ENCODE results near the gene PCGF6.
"Not testable (repeated sequence)": the region's sequence is repeated elsewhere in the genome, so short reads cannot be mapped to it uniquely, and the experiment has no call there.

PCGF6 gene

DNA sequence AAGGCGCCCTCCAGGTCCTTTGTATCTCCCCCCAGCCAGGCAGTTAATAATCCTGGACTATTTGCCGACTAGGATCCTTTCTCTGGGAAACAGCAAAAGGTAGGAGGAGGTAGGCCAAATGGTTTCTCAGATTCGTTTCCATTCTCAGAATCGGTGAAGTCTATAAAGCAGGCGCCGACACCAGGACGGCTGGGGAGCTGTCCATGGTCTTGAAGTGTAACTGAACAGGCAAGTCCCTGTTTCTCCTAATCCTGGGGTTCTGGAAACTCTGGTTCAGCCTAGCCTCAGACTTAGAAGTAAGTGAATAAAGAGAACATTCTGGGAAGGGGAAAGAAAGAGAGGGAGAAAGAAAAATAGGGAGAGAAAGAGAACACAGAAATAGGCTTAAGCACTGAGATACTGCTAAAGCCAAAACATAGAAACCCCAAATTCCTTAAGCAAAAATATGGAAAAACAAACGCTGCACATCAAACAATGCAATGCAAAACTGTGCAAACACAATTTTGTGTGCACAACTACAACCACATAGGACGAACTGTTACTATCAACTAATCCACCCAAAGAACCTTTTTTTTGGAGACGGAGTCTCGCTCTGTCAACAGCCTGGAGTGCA is 85.1 kb downstream of the PCGF6 start:
- Histone ChIP-seq H3K4me1 (ENCODE audit: control insufficient read depth in 2 of 2, insufficient read depth in 2 of 2, low read length in 2 of 2) (no peaks in the 10 kb centered on the region), H3K27ac (ENCODE audit: low read depth in 2 of 2, low read length in 2 of 2) (no peak overlapping the region), H3K27me3 (ENCODE audit: control insufficient read depth in 2 of 2, insufficient read depth in 2 of 2, low read length in 2 of 2) (peaks cover 0 to 2% of the 10 kb centered on the region in 2 donors), H3K4me3 (ENCODE audit: low read length in 2 of 2) (no peak overlapping the region), H3K9ac (ENCODE audit: low read depth in 1 of 2, low read length in 2 of 2) (no peak overlapping the region), H3K36me3 (ENCODE audit: control insufficient read depth in 2 of 2, insufficient read depth in 2 of 2, low read length in 2 of 2) (no peaks in the 10 kb centered on the region), H3K9me3 (ENCODE audit: control insufficient read depth in 2 of 2, low read length in 2 of 2) (no peaks in the 10 kb centered on the region)

DNA sequence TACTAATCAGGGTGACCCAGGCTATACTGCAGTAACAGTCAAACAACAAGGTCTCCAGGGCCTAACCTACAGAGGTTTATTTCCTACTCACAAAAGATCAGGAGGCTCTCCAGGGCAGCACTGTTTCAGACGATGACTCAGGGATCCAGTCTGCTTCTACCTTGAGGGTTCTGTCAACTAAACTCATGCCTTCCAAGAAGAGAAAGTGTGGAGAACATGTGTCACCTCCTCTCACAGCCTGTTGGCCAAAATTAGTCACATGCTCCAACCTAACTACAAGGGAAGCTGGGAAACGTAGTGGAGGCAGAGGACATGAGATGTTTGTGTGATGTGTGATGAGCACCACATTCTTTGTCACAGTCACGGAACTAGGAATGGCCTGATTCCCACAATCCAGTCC is 88.7 kb downstream of the PCGF6 start:
- no peaks in the 10 kb centered on the region for H3K36me3 ChIP-seq (ENCODE audit: control insufficient read depth in 2 of 2, insufficient read depth in 2 of 2, low read length in 2 of 2)
- no peaks in the 10 kb centered on the region for H3K9me3 ChIP-seq (ENCODE audit: control insufficient read depth in 2 of 2, low read length in 2 of 2)
- H3K4me1 ChIP-seq (ENCODE audit: control insufficient read depth in 2 of 2, insufficient read depth in 2 of 2, low read length in 2 of 2) = no peaks in the 10 kb centered on the region
- no peak overlapping the region for H3K9ac ChIP-seq (ENCODE audit: low read depth in 1 of 2, low read length in 2 of 2)
- H3K4me3 ChIP-seq (ENCODE audit: low read length in 2 of 2) = no peak overlapping the region
- H3K27me3 ChIP-seq (ENCODE audit: control insufficient read depth in 2 of 2, insufficient read depth in 2 of 2, low read length in 2 of 2) = peaks cover 0 to 2% of the 10 kb centered on the region in 2 donors
- H3K27ac ChIP-seq (ENCODE audit: low read depth in 2 of 2, low read length in 2 of 2) = no peak overlapping the region

DNA sequence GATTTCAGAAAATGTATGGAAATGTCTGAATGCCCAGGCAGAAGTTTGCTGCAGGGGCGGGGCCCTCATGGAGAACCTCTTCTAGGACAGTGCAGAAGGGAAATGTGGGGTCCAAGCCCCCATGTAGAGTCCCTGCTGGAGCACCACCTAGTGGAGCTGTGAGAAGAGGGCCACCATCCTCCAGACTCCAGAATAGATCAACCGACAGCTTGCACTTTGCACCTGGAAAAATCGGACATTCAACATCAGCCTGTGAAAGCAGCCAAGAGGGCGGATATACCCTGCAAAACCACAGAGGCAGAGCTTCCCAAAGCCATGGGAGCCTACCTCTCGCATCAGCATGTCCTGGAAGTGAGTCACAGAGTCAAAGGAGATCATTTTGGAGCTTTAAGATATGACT is 91.0 kb downstream of the PCGF6 start:
- H3K27me3 ChIP-seq (ENCODE audit: control insufficient read depth in 2 of 2, insufficient read depth in 2 of 2, low read length in 2 of 2) = peaks cover 0 to 2% of the 10 kb centered on the region in 2 donors
- no peaks in the 10 kb centered on the region for H3K4me1 ChIP-seq (ENCODE audit: control insufficient read depth in 2 of 2, insufficient read depth in 2 of 2, low read length in 2 of 2)
- no peak overlapping the region for H3K4me3 ChIP-seq (ENCODE audit: low read length in 2 of 2)
- no peaks in the 10 kb centered on the region for H3K9me3 ChIP-seq (ENCODE audit: control insufficient read depth in 2 of 2, low read length in 2 of 2)
- no peaks in the 10 kb centered on the region for H3K36me3 ChIP-seq (ENCODE audit: control insufficient read depth in 2 of 2, insufficient read depth in 2 of 2, low read length in 2 of 2)
- H3K27ac ChIP-seq (ENCODE audit: low read depth in 2 of 2, low read length in 2 of 2) = no peak overlapping the region
- no peak overlapping the region for H3K9ac ChIP-seq (ENCODE audit: low read depth in 1 of 2, low read length in 2 of 2)

DNA sequence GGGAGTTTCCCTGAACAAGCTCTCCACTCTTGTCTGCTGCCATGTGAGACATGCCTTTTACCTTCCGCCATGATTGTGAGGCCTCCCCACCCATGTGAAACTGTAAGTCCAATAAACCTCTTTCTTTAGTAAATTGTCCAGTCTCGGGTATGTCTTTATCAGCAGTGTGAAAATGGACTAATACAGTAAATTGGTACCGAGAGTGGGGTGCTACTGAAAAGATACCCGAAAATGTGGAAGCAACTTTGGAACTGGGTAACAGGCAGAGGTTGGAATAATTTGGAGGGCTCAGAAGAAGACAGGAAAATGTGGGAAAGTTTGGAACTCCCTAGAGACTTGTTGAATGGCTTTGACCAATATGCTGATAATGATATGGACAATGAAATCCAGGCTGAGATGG is 92.0 kb downstream of the PCGF6 start:
- H3K27me3 ChIP-seq (ENCODE audit: control insufficient read depth in 2 of 2, insufficient read depth in 2 of 2, low read length in 2 of 2); H3K9me3 ChIP-seq (ENCODE audit: control insufficient read depth in 2 of 2, low read length in 2 of 2); H3K4me1 ChIP-seq (ENCODE audit: control insufficient read depth in 2 of 2, insufficient read depth in 2 of 2, low read length in 2 of 2); H3K4me3 ChIP-seq (ENCODE audit: low read length in 2 of 2); H3K9ac ChIP-seq (ENCODE audit: low read depth in 1 of 2, low read length in 2 of 2); H3K36me3 ChIP-seq (ENCODE audit: control insufficient read depth in 2 of 2, insufficient read depth in 2 of 2, low read length in 2 of 2); H3K27ac ChIP-seq (ENCODE audit: low read depth in 2 of 2, low read length in 2 of 2): not testable (repeated sequence)

DNA sequence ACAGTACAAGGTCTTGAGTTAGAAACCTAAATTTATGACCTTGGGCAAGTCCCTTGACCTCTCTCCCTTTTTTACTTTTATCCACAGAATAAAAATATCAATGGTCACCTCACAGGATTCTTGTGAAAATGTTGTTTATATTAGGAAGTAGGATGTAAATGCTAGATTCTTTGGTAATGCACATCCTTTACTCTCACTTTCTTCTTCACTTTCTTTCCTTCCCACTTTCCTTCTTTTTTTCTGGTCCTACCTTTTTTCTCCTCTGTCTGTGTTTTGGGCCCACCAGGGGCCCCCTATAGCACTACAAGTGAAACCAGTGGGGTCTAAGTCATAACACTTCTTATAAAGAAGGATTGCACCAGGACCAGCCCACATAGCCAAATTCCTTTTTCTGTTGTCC is 93.1 kb downstream of the PCGF6 start:
- H3K9me3 ChIP-seq (ENCODE audit: control insufficient read depth in 2 of 2, low read length in 2 of 2) = no peaks in the 10 kb centered on the region
- no peak overlapping the region for H3K27ac ChIP-seq (ENCODE audit: low read depth in 2 of 2, low read length in 2 of 2)
- peaks cover 0 to 2% of the 10 kb centered on the region in 2 donors for H3K27me3 ChIP-seq (ENCODE audit: control insufficient read depth in 2 of 2, insufficient read depth in 2 of 2, low read length in 2 of 2)
- H3K36me3 ChIP-seq (ENCODE audit: control insufficient read depth in 2 of 2, insufficient read depth in 2 of 2, low read length in 2 of 2) = no peaks in the 10 kb centered on the region
- no peak overlapping the region for H3K4me3 ChIP-seq (ENCODE audit: low read length in 2 of 2)
- no peaks in the 10 kb centered on the region for H3K4me1 ChIP-seq (ENCODE audit: control insufficient read depth in 2 of 2, insufficient read depth in 2 of 2, low read length in 2 of 2)
- H3K9ac ChIP-seq (ENCODE audit: low read depth in 1 of 2, low read length in 2 of 2) = no peak overlapping the region

DNA sequence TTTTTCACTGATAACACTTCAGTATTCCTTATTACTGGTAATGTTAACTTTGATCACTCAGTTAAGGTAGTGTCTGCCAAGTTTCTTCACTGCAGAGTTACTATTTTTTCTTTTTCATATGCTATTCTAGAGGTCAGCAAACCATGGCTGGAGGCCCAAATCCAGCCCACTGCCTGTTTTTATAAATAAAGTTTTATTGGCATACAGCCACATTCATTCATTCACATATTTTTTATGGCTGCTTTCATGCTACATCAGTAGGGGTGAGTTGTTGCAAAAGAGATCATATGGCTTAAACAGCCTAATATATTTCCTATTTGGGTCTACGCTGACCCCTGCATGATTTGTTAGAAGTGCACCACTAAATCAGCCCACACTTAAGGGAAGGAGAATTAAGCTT is 94.3 kb downstream of the PCGF6 start:
- Histone ChIP-seq H3K9ac (ENCODE audit: low read depth in 1 of 2, low read length in 2 of 2) (no peak overlapping the region), H3K4me1 (ENCODE audit: control insufficient read depth in 2 of 2, insufficient read depth in 2 of 2, low read length in 2 of 2) (no peaks in the 10 kb centered on the region), H3K27ac (ENCODE audit: low read depth in 2 of 2, low read length in 2 of 2) (no peak overlapping the region), H3K4me3 (ENCODE audit: low read length in 2 of 2) (no peak overlapping the region), H3K9me3 (ENCODE audit: control insufficient read depth in 2 of 2, low read length in 2 of 2) (no peaks in the 10 kb centered on the region), H3K36me3 (ENCODE audit: control insufficient read depth in 2 of 2, insufficient read depth in 2 of 2, low read length in 2 of 2) (no peaks in the 10 kb centered on the region), H3K27me3 (ENCODE audit: control insufficient read depth in 2 of 2, insufficient read depth in 2 of 2, low read length in 2 of 2) (no peaks in the 10 kb centered on the region)

DNA sequence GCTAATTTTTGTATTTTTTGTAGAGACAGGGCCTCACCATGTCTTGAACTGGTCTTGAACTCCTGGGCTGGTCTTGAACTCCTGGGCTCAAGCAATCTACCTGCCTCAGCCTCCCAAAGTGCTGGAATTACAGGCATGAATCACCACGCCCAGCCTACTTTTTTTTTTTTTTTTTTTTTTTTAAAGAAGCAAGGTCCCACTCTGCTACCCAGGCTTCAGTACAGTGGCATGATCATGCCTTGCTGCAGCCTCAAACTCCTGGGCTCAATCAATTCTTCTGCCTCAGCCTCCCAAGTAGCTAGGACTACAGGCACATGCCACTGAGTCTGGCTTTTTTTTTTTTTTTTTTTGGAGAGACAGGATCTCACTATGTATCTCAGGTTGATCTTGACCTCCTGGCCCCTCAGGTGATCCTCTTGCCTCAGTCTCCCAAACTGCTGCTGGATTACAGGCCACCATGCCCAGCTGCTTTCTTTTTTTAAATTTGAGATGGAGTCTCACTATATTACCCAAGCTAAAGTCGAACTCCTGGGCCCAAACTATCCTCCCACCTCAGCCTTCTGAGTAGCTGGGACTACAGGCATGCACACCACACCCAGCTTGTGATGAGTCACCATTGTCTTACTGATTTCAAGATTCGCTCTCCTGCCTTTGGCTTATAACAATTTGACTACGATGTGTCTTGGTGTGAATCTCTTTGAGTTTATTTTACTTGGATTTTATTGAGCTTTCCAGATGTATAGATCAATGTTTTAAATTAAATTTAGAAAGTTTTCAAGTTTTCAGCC is 96.2 kb downstream of the PCGF6 start:
- Histone ChIP-seq H3K4me3 (ENCODE audit: low read length in 2 of 2) (no peak overlapping the region), H3K4me1 (ENCODE audit: control insufficient read depth in 2 of 2, insufficient read depth in 2 of 2, low read length in 2 of 2) (no peaks in the 10 kb centered on the region), H3K27ac (ENCODE audit: low read depth in 2 of 2, low read length in 2 of 2) (no peak overlapping the region), H3K27me3 (ENCODE audit: control insufficient read depth in 2 of 2, insufficient read depth in 2 of 2, low read length in 2 of 2) (no peaks in the 10 kb centered on the region), H3K36me3 (ENCODE audit: control insufficient read depth in 2 of 2, insufficient read depth in 2 of 2, low read length in 2 of 2) (no peaks in the 10 kb centered on the region), H3K9me3 (ENCODE audit: control insufficient read depth in 2 of 2, low read length in 2 of 2) (no peaks in the 10 kb centered on the region), H3K9ac (ENCODE audit: low read depth in 1 of 2, low read length in 2 of 2) (no peak overlapping the region)

DNA sequence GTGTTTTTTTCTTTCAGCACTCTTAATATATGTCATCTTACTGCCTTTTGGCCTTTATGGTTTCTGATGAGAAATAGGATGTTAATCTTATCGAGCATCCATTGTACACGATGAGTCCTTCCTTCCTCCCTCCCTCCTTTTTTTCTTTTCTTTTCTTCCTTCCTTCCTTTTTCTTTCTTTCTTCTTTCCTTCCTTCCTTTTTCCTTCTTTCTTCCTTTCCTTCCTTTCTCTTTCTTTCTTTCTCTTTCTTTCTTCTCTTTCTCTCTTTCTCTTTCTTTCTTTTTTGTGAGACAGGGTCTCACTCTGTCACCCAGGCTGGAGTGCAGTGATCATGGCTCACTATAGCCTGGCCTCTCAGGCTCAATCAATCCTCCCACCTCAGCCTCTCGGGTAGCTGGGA is 96.8 kb downstream of the PCGF6 start:
- Histone ChIP-seq H3K36me3 (ENCODE audit: control insufficient read depth in 2 of 2, insufficient read depth in 2 of 2, low read length in 2 of 2) (no peaks in the 10 kb centered on the region), H3K9me3 (ENCODE audit: control insufficient read depth in 2 of 2, low read length in 2 of 2) (no peaks in the 10 kb centered on the region), H3K4me3 (ENCODE audit: low read length in 2 of 2) (no peak overlapping the region), H3K4me1 (ENCODE audit: control insufficient read depth in 2 of 2, insufficient read depth in 2 of 2, low read length in 2 of 2) (no peaks in the 10 kb centered on the region), H3K27me3 (ENCODE audit: control insufficient read depth in 2 of 2, insufficient read depth in 2 of 2, low read length in 2 of 2) (no peaks in the 10 kb centered on the region), H3K9ac (ENCODE audit: low read depth in 1 of 2, low read length in 2 of 2) (no peak overlapping the region), H3K27ac (ENCODE audit: low read depth in 2 of 2, low read length in 2 of 2) (no peak overlapping the region)

Data from mucosa of rectum (tissue), 2 donors.